HEK293 (cell line): ENCODE data around the gene GARIN5A.

Experiments
- CTCF ChIA-PET: fragments of 350-600 bp; formaldehyde crosslinking; extraction: SDS; loops from one replicate; lab custom pipeline; 2021; ENCODE audit warnings: antibody characterized with exemption; lab: Yijun Ruan, JAX
- POLR2A ChIA-PET: fragments of 300-600 bp; formaldehyde crosslinking; extraction: SDS; loops from one replicate; lab custom pipeline; 2020; ENCODE audit warnings: antibody characterized with exemption, inconsistent platforms; lab: Yijun Ruan, JAX
- H3K27ac ChIP-seq: fragments of 200-500 bp; sonication (Bioruptor generic); 2 replicates; pipeline ENCODE4 v1.5.1; 2014; ENCODE audit warnings: low read depth, low read length, control low read depth, inconsistent platforms; ENCODE audit errors: extremely low read depth
- H3K36me3 ChIP-seq, 2 experiments: fragments of 200-500 bp in 1 of 2; sonication (Bioruptor generic) in 1 of 2; 1 replicate in 1 of 2; 2 replicates in 1 of 2; pipeline ENCODE4 v1.5.1; 2014 to 2017; ENCODE audit warnings: inconsistent platforms in 2 of 2, low read length in 2 of 2; ENCODE audit not compliant: control insufficient read depth in 2 of 2, insufficient read depth in 1 of 2
- H3K4me1 ChIP-seq: fragments of 200-500 bp; sonication (Bioruptor generic); 2 replicates; pipeline ENCODE4 v1.5.1; 2014; ENCODE audit warnings: mild to moderate bottlenecking, low read length, inconsistent platforms; ENCODE audit not compliant: control insufficient read depth, insufficient read depth
- H3K4me3 ChIP-seq: 2 replicates; pipeline ENCODE4 v1.5.1; 2011; ENCODE audit warnings: low read depth, mild to moderate bottlenecking, control low read depth, low read length, moderate library complexity
- H3K9me3 ChIP-seq: fragments of 200-500 bp; sonication (Bioruptor generic); 2 replicates; pipeline ENCODE4 v1.5.1; 2014; ENCODE audit warnings: low read depth, low read length, inconsistent platforms; ENCODE audit not compliant: control insufficient read depth, insufficient read depth
- BCL11B ChIP-seq: fragments of 450-650 bp; formaldehyde crosslinking; IDR thresholded peaks from 2 replicates; pipeline ENCODE4 v1.5.1; 2016; ENCODE audit warnings: low read depth, missing biosample characterization, missing genetic modification characterization
- GLIS2 ChIP-seq: fragments of 450-650 bp; formaldehyde crosslinking; IDR thresholded peaks from 2 replicates; pipeline ENCODE4 v1.5.1; 2016; ENCODE audit warnings: missing biosample characterization, missing genetic modification characterization
- MEIS1 ChIP-seq: sonication (generic); formaldehyde crosslinking; IDR thresholded peaks from 2 replicates; pipeline ENCODE4 v1.8.1; 2022; ENCODE audit warnings: missing genetic modification reagents, mild to moderate bottlenecking, borderline replicate concordance
- MYNN ChIP-seq: fragments of 450-650 bp; formaldehyde crosslinking; IDR thresholded peaks from 2 replicates; pipeline ENCODE4 v1.5.1; 2016; ENCODE audit warnings: missing biosample characterization, missing genetic modification characterization, borderline replicate concordance
- PATZ1 ChIP-seq: fragments of 450-650 bp; formaldehyde crosslinking; IDR thresholded peaks from 2 replicates; pipeline ENCODE4 v1.5.1; 2016; ENCODE audit warnings: missing biosample characterization, missing genetic modification characterization
- PRDM1 ChIP-seq: fragments of 450-650 bp; formaldehyde crosslinking; IDR thresholded peaks from 2 replicates; pipeline ENCODE4; 2016; ENCODE audit warnings: missing biosample characterization, missing genetic modification characterization
- REST ChIP-seq: fragments of 450-650 bp; formaldehyde crosslinking; IDR thresholded peaks from 2 replicates; pipeline ENCODE4 v1.5.1; 2016; ENCODE audit warnings: missing biosample characterization, missing genetic modification characterization
- SP2 ChIP-seq: fragments of 450-650 bp; formaldehyde crosslinking; IDR thresholded peaks from 2 replicates; pipeline ENCODE4 v1.5.1; 2016; ENCODE audit warnings: missing biosample characterization, missing genetic modification characterization
- TCF7L2 ChIP-seq: IDR thresholded peaks from 2 replicates; pipeline ENCODE4 v1.6.1; 2011; ENCODE audit warnings: low read depth, mild to moderate bottlenecking, inconsistent platforms, low read length, moderate library complexity, borderline replicate concordance
- YY1 ChIP-seq: fragments of 450-650 bp; formaldehyde crosslinking; IDR thresholded peaks from 2 replicates; pipeline ENCODE4 v1.5.1; 2018; ENCODE audit warnings: missing biosample characterization, missing genetic modification characterization
- ZBTB10 ChIP-seq: fragments of 450-650 bp; formaldehyde crosslinking; IDR thresholded peaks from 2 replicates; pipeline ENCODE4 v1.5.1; 2016; ENCODE audit warnings: missing biosample characterization, missing genetic modification characterization
- ZBTB8A ChIP-seq: fragments of 450-650 bp; formaldehyde crosslinking; IDR thresholded peaks from 2 replicates; pipeline ENCODE4 v1.5.1; 2016; ENCODE audit warnings: missing biosample characterization, missing genetic modification characterization
- ZFP37 ChIP-seq: fragments of 450-650 bp; formaldehyde crosslinking; IDR thresholded peaks from 2 replicates; pipeline ENCODE4 v1.5.1; 2016; ENCODE audit warnings: missing biosample characterization, missing genetic modification characterization
- ZNF10 ChIP-seq: fragments of 450-650 bp; formaldehyde crosslinking; IDR thresholded peaks from 2 replicates; pipeline ENCODE4 v1.5.1; 2017; ENCODE audit warnings: missing biosample characterization, missing genetic modification characterization
- ZNF112 ChIP-seq: fragments of 450-650 bp; formaldehyde crosslinking; IDR thresholded peaks from 2 replicates; pipeline ENCODE4 v1.5.0; 2017; ENCODE audit warnings: missing biosample characterization, missing genetic modification characterization
- ZNF24 ChIP-seq: fragments of 450-650 bp; formaldehyde crosslinking; IDR thresholded peaks from 2 replicates; pipeline ENCODE4 v1.5.1; 2016; ENCODE audit warnings: missing biosample characterization, missing genetic modification characterization
- ZNF248 ChIP-seq: fragments of 450-650 bp; formaldehyde crosslinking; IDR thresholded peaks from 2 replicates; pipeline ENCODE4 v1.5.1; 2017; ENCODE audit warnings: missing biosample characterization, missing genetic modification characterization
- ZNF366 ChIP-seq: fragments of 450-650 bp; formaldehyde crosslinking; conservative IDR thresholded peaks from 2 replicates; pipeline ENCODE4 v1.5.1; 2016; ENCODE audit warnings: missing biosample characterization, missing genetic modification characterization
- ZNF37A ChIP-seq: fragments of 450-650 bp; IDR thresholded peaks from 2 replicates; pipeline ENCODE4 v1.5.1; 2018; ENCODE audit warnings: missing biosample characterization, missing genetic modification characterization
- ZNF398 ChIP-seq: fragments of 450-650 bp; formaldehyde crosslinking; IDR thresholded peaks from 2 replicates; pipeline ENCODE4 v1.5.1; 2017; ENCODE audit warnings: missing biosample characterization, missing genetic modification characterization
- ZNF404 ChIP-seq: fragments of 450-650 bp; formaldehyde crosslinking; IDR thresholded peaks from 2 replicates; pipeline ENCODE4 v1.5.1; 2017; ENCODE audit warnings: missing biosample characterization, missing genetic modification characterization
- ZNF558 ChIP-seq: fragments of 450-650 bp; formaldehyde crosslinking; IDR thresholded peaks from 2 replicates; pipeline ENCODE4 v1.5.1; 2016; ENCODE audit warnings: missing biosample characterization, missing genetic modification characterization
- ZNF560 ChIP-seq: fragments of 450-650 bp; formaldehyde crosslinking; IDR thresholded peaks from 2 replicates; pipeline ENCODE4 v1.5.1; 2017; ENCODE audit warnings: missing biosample characterization, missing genetic modification characterization, borderline replicate concordance
- ZNF580 ChIP-seq: fragments of 450-650 bp; formaldehyde crosslinking; IDR thresholded peaks from 2 replicates; pipeline ENCODE4 v1.5.1; 2016; ENCODE audit warnings: missing biosample characterization, missing genetic modification characterization
- ZNF660 ChIP-seq: fragments of 450-650 bp; IDR thresholded peaks from 2 replicates; pipeline ENCODE4 v1.5.1; 2018; ENCODE audit warnings: missing biosample characterization, mild to moderate bottlenecking, missing genetic modification characterization
- ZNF776 ChIP-seq: fragments of 450-650 bp; formaldehyde crosslinking; IDR thresholded peaks from 2 replicates; pipeline ENCODE4 v1.5.0; 2017; ENCODE audit warnings: missing biosample characterization, missing genetic modification characterization, borderline replicate concordance
- ZSCAN23 ChIP-seq: fragments of 450-650 bp; formaldehyde crosslinking; IDR thresholded peaks from 2 replicates; pipeline ENCODE4 v1.5.1; 2016; ENCODE audit warnings: missing biosample characterization, missing genetic modification characterization

The GARIN5A gene

GRCh38 chr19:50419580-50420035, 57.0 kb downstream of the GARIN5A start:
- no peak overlapping the region for H3K4me3 ChIP-seq
- ChIA-PET POLR2A (interaction anchor here (0.6 kb wide), 1 partner anchor 30 kb away, joined by 3 read pairs; no protein-coding TSS in a partner anchor), CTCF (interaction anchor here (0.6 kb wide), 1 partner anchor 264 kb away, joined by 3 read pairs; no protein-coding TSS in a partner anchor)
- H3K27ac ChIP-seq: no peak overlapping the region
- H3K36me3 ChIP-seq: peaks cover 3 to 7% of the 10 kb centered on the region in 2 experiments; a peak in 2 of 3 replicates
- no peaks in the 10 kb centered on the region for H3K9me3 ChIP-seq
- no peaks in the 10 kb centered on the region for H3K4me1 ChIP-seq
- TF ChIP-seq ZNF37A (no peak), YY1 (no peak), SP2 (no peak), ZNF558 (no peak), ZNF404 (tag by site-specific recombination) (no peak), ZNF398 (tag by site-specific recombination) (peak; percentile 55; the same call in 1 of the 2 replicates), TCF7L2 (no peak), ZNF366 (0 out of 2 replicates have a peak, but pooled peaks have one; percentile 52), ZSCAN23 (tag by site-specific recombination) (no peak), ZNF10 (no peak), GLIS2 (tag by site-specific recombination) (peak; percentile 39; the same call in 1 of the 2 replicates), PRDM1 (tag by site-specific recombination) (peak; percentile 95), ZBTB8A (tag by site-specific recombination) (no peak), ZNF24 (tag by site-specific recombination) (no peak), MEIS1 (no peak), ZFP37 (no peak), ZNF560 (no peak), ZNF248 (tag by site-specific recombination) (no peak), ZNF580 (no peak), MYNN (tag by site-specific recombination) (no peak), BCL11B (no peak), ZBTB10 (no peak), ZNF776 (tag by site-specific recombination) (no peak), PATZ1 (tag by site-specific recombination) (0 out of 2 replicates have a peak, but pooled peaks have one; percentile 28), ZNF660 (no peak), REST (tag by site-specific recombination) (no peak), ZNF112 (no peak)
